Stromal cell of bone marrow (primary cell): Measurements from ENCODE around the gene KDM4F.
"Not testable (repeated sequence)": the region's sequence is repeated elsewhere in the genome, so short reads cannot be mapped to it uniquely, and the experiment has no call there.

Source experiments
- DNase-seq: peaks from one replicate; pipeline ENCODE4 v3.0.0-alpha.2; 2012; ENCODE audit warnings: low read depth

KDM4F gene

DNA sequence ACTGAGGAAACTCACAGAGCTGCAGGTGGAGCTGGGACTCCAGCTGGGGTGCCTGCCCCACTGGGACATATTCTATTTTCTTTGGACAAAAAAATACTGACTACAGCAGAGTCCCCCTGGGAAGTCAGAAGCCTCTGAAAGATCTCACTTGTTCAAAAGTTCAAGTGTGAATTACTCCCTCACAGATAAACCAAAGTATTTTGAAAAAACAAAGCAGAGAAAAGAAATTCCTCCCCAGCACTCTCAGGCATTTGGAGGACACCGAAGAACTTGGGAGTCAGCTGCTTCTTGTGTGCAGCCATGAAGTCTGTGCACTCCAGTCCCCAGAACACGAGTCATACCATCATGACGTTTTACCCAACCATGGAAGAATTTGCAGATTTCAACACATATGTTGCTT is at the start of gene KDM4F:
KDM4F (plus strand) TSS at position 301 of the 400 bp plus-strand sequence.
- DNase-seq, result not testable (repeated sequence)

DNA sequence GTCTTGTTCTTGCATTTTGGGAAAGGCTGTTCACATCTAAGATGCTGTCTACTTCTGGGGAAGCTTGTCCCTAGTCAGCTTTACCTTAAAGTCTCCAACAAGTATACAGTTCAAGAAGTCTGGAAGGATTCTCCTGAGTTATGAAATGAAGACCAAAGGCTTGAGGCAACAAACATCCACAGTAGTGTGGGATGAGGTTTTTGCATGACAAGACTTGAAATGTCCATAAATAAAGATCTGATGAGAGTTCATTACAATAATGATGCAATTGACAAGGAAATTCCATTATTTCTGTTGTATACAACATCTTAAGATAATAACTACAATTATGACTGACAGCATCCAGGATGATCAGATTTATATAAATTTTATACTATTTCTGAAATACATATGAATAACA is 45.5 kb upstream of the KDM4F start:
- DNase-seq, result no peak

DNA sequence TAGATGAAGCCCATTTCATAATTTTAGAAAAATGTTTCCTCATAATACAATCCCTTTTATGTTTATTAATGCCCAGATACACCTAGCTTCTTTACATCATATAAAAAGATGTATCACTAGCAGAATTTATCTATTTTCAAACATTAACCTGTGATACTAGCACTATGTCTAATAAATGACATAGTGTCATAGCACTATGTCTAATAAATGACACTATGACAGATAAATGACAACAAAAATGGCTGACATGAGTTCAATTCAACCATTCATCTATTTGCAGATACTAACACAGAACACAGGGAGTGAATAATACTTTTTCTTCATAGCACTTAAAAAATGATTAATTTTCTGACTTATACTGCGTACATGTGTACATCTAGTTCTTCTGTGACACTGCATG is 43.6 kb upstream of the KDM4F start:
- DNase-seq, result no peak

DNA sequence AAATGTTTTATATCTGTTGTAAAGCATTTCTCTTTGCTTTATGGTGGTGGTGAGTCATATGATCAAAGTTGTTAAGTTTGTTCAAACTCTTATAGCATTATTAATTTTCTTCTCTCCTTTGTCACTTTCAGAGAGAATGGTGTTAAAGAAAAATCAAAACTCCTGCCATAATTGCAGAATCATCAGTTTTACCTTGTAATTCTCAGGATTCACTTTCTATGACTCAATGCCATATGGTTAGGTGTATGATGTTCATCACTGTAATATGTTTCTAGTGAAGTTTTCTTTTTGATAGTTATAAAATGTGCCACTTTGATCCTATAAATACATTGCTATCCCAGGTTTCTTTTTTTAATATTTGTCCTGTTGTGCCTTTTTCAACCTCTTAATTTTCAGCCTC is 37.8 kb upstream of the KDM4F start:
- DNase-seq, result no peak

DNA sequence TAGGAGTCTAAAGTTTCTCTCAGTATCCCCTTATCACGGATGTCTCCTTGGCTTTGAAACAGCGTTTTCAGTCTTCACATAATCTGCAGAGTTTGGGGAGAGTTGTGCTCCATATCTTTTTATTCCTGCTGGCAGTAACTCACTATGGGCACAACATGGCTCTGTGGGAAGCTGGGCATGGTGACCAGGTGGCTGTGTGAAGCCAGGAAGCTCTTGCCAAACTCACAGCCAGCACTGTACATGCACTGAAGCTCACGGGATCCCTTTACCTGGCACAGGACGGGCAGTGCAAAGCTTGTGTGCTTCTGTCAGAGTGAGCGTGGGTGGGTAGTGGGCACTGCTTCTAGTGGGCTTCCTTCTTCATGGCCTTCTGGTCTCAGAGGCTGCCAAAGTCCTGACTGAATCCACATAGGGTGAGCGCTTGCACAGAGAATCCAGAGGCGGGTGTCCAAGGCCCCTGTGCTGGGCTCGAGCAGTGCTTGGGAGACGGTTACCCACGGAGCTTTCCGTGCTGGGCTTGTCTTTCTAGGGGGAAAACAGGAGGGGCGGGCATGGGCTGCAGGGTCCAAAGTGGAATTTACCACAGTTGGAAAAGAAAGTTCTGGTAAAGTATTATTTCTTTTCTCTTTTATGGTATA is 34.9 kb upstream of the KDM4F start:
- no peak for DNase-seq

DNA sequence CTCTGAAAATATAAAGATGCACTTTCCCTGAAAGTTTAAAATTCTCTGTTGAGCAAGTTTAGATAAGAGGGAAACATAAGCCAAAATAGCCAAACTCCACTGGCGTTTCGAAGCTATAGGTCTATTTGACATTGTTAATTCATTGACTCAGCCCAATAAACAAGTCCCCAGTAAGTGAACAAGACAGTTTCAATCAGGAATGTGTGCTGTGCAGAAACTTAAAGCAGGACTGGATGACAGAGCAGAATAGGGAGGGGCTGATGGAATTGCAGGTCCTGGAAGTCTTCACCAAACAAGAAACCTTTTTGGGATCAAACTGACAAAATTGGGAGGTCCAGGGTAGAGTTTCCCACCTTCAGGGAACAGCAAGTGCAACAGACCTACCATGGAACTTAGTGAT is 33.1 kb upstream of the KDM4F start:
- DNase-seq, result no peak

DNA sequence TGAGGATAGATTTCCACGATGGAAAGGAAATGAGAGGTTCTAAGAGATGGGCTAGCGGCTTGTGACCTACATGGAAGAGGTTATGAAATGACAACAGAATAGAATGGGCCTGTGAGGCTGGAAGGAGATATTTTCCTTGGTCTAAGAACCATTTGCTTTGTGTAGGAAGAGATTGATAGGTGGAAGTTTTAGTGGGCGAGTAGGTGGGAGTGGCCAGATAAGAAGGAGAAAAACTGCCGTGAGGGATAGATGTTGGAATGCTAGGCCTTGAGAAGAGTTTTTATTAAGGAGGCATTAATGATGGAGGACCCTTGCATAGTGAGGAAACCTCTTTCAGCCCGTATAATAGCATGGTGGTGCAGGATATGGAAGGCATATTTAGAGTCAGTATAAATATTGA is 27.8 kb upstream of the KDM4F start:
- not testable (repeated sequence) for DNase-seq

DNA sequence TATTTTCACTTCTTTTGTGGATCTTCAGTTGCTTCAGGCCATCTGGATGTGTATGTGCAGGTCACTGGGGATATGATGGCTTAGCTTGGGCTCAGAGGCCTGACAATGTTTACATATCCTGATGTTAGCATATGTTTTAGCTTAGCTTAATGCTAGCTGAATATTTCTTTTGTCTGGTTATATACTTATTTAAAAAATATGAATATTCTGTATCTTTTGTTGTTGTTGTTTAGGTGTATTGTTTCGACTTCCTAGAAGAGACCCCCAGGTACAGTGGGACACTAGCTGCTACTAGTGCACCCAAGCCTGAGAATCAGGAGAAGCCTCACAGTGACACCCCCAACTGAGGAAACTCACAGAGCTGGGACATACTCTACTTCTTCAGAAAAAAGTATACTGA is 24.3 kb upstream of the KDM4F start, which contains the start of gene KDM4E:
KDM4E (plus strand) TSS at position 301 of the 400 bp plus-strand sequence. CDS start 300 bp downstream, outside the sequence.
- no peak for DNase-seq

DNA sequence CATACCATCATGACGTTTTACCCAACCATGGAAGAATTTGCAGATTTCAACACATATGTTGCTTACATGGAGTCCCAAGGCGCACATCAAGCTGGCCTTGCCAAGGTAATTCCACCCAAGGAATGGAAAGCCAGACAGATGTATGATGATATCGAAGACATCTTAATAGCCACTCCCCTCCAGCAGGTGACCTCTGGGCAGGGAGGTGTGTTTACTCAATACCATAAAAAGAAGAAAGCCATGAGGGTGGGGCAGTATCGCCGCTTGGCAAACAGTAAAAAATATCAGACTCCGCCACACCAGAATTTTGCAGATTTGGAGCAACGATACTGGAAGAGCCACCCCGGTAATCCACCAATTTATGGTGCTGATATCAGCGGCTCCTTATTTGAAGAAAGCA is 23.6 kb upstream of the KDM4F start:
- DNase-seq, result not testable (repeated sequence)

DNA sequence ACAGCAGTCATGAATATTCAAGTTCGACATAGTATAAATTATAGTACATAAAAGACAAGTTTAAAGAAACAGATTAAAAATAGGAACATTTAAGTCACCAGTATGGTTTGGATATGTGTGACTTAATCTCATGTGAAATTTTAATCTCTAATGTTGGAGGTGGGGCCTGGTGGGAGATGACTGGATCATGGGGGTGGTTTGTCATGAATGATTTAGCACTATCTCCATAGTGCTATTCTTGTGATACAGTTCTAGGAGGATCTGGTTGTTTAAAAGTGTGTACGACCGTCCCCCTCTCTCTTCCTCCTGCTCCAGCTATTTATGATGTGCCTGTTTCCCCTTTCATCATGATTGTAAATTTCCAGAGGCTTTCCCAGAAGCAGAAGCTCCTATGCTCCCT is 20.9 kb upstream of the KDM4F start:
- DNase-seq, result no peak

DNA sequence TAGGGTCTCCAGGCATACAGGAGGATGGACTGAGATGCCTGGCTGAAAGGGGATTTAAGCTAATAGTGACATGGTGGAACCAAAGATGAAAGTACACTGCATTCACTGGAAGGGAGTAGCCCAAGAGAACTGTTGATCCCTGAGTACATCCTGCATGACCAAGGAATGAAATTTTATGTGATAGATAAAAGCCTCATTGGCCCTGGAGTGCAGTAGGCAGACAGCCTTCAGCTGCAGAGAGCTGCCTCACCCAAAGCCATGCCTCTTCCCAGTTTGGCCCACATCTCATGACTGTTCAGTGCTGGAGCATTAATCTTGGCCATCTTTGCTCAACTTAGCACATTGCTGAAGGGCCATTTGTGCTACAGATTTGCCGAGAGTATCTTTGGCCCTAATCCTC is 16.2 kb upstream of the KDM4F start:
- DNase-seq, result no peak

DNA sequence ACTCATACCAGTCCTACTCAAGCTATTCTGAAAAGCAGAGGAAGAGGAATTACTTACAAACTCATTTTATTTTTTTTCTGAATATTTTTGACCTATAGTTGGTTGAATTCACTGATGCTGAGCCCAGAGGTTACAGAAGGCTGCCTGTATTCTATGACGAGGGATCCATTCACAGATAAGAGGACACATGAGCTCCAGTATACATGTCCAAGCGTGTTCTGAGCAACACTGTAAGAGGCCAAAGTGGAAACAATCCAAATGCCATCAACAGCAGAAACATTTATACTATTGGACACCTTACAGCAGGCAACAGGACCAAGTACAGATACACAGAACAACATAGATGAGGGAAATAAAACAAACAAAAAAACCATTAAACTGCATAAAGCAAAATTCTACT is 13.9 kb upstream of the KDM4F start:
- DNase-seq, result no peak

DNA sequence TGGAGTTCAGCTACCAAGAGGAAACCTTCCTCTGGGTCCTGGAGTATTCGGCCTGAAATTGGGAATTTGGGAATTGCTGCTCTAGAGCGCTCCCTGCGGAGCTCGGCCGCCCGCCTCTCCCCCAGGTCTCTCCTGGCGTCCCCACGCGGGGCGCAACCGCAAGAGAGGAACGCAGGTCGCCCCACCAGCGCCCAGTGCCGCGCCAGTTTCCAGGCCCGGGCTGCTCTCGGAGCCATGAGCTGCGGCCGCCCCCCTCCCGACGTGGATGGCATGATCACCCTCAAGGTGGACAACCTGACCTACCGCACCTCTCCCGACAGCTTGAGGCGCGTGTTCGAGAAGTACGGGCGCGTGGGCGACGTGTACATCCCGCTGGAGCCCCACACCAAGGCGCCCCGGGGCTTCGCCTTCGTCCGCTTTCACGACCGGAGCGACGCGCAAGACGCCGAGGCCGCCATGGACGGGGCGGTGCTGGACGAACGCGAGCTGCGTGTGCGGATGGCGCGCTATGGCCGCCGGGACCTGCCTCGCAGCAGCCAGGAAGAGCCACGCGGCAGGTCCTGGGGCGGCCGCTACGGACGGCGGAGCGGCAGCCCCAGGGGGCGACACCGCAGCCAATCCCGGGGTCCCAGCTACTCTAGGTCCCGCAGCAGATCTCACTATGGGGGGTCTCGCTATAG is 11.7 kb upstream of the KDM4F start:
- not testable (repeated sequence) for DNase-seq

DNA sequence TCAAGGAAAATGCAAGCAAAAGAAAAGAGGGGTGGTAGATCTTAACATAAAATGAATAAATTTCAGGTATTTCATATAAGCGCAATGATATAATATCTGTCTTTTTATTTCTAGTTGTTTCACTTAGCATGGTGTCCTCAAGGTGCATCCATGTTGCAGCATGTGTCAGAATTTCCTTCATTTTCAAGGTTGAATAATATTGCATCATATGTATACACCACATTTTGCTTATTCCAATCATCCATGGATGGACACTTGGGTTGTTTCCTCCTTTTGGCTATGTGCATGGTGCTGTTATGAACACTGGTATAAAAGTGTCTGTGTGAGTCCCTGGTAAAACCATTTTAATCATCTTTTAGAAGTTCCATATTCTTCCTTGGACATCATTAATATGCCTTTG is 7.0 kb upstream of the KDM4F start:
- DNase-seq, result no peak

DNA sequence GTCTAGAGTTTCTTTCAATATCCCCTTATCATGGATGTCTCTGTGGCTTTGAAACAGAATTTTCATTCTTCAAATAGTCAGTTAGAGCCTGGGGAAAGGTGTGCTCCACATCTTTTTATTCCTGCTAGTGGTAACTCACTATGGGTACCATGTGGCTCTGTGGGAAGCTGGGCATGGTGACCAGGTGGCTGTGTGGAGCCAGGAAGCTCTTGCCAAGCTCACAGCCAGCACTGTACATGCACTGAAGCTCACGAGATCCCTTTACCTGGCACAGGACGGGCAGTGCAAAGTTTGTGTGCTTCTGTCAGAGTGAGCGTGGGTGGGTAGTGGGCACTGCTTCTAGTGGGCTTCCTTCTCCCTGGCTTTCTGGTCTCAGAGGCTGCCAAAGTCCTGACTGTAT is 6.3 kb upstream of the KDM4F start:
- DNase-seq, result no peak

DNA sequence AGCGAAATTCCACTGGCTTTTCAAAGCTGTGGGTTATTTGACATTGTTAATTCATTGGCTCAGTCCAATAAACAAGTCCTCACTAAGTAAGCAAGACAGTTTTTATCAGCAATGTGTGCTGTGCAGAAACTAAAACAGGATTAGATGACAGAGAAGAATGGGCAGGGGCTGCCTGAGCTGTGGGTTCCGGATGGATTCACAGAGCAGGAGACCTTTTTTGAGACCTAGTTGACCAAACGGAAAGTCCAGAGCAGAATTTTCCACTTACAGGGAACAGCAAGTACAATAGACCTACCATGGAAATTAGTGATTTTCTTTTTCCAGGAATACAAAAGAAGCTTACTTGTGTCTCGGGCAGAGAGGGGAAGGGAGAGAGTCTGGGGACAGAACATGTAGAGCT is 5.2 kb upstream of the KDM4F start:
- no peak for DNase-seq

DNA sequence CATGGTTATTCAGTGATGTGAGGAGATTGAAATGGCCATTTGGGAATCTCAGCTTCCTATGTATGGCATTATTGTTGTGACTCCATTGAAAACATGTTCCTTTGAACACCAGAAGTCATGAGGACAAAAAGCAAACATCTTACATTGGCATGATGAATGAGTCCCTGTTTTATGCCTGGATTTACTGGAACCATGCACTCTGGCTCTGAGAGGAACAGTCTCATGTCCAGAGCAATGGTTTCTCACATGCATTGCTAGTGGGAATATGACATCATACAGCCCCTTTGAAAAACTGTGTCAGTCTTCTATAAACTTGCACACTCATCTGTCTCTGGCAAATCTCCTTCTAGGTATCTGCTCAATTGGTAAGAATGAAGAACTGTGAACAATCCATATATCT is 3.4 kb upstream of the KDM4F start:
- no peak for DNase-seq

DNA sequence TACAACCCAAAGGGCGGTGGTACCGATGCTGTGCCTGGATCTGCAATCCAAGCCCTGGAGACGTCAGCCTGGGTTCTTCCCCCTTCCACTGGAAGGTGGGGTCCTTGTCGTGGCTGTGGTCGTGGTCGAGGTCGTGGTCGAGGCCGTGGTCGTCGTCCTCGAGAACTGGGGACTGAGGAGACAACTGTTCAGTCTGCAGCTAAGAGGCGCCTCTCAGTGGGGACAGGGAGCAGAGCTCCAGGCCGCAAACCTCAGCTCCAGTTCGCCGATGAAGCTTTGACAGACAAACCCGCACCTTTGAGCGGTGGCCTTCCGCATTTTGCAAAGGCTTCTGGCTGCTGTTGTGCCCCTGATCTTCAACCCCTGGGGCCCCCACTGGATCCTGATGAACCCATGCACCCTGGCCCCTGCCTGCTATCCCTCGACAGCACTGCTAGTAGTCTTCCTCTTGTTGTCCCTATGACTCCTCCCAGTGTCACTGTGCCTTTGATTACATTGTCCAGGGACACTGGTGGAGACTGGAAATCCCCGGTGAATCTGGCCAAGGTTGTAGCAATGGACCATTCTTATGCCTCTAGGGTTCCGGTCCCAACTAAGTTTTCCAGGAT is 1.5 kb downstream of the KDM4F start:
- DNase-seq, result no peak

DNA sequence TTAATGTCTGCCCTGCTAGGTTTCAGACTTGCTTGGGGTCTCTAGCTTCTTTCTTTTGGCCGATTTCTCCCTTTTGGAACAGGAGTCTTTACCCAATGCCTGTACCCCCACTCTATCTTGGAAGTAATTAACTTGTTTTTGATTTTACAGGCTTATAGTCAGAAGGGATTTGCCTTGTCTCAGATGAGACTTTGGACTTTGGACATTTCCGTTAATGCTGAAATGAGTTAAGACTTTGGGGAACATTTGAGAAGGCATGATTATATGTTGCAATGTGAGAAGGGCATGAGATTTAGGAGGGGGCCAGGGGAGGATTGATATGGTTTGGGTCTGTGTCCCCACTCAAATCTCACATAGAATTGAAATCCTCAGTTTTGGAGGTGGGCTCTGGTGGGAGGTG is 5.1 kb downstream of the KDM4F start:
- DNase-seq, result no peak

DNA sequence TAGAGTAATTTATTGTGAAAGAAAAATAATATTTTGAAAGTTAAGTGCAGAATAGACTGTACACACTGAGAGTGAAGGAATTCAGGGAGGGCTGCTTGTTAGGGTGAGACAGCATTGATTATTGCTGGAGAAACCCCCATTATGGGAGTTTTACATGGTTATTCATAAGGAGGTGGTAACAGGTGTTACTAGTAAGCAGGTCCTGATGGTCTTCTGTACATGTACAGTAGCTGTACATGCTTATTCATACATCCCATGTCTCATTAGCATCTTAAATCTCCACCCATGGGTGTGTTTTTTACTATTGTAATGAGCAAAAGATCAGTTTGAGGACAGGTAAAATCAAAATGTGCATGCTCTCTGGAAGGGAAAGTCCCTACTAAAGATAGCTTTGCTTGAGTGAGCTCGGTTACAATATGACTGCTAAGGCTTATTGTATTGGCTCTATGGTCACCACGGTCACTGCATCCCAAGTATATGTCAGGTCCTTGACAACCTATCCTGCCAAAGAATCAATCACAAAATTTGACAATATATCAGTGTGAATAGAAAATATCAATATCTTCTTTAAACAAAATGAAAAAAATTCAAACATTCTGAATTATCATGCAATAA is 6.2 kb downstream of the KDM4F start:
- DNase-seq, result no peak

DNA sequence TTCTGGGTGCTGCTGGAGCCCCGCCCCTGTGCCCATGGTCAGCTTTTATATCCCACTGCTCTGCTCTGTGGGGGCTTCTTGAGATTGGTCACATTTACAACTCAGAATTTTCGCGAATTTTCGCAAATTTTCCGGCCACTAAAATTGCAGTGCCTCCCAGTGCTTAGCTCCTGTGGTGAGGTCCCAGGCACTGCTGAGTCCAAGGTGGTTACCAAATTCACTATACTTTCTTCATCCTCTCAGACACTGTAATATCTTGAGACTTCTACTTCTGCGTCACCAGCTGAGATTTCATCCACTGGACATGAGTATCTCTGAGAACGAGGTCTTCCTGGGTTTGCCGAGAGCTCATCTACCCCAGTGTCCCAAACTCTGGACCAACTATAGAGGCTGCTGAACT is 8.7 kb downstream of the KDM4F start:
- DNase-seq, result no peak

DNA sequence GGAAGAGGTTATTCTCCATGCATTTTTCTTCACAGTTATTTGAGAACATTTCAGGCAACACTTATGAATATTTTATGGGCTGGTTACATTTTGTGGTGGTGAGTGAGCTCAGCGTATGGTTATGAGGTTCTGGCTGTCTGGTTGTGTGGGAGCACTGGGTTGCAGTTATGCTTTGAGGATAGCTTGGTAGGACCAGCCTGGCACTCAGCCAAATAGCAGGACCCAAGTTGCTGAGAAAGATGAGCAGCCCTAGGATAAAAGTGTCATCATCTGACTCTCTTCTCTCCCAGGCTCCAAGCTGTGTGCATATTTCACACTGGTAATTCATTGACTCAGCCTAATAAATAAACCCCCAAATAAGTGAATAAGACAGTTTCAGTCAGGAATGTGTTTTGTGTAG is 9.4 kb downstream of the KDM4F start:
- DNase-seq, result no peak

DNA sequence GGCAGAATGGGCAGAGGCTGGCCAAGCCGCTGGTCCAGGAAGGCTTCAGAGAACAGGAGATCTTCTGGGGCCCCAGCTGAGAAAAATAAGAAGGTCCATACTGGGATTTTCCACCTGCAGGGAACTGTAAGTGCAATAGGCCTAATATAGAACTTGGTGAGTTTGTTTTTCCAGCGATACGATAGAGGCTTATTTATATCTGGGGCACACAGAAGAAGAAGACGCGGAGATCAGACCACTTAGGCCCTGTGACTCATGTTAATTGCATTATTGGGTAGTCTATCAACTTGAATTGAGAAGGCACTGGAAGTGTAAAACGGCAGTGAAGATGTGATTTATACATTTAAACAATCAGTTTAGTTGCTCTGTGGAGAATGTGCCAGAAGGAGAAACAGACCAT is 9.8 kb downstream of the KDM4F start:
- no peak for DNase-seq
